C4-2B (cell line): Measurements from ENCODE around the gene DCLK1.

Source experiments
- ZFX ChIP-seq: fragments of 450-650 bp; IDR thresholded peaks from 2 replicates; pipeline ENCODE4 v1.6.1; 2017
- TF ChIP-seq, protein P1 (sequence below): fragments of 450-650 bp; conservative IDR thresholded peaks from 2 replicates; pipeline ENCODE4 v1.5.1; 2017; ENCODE audit warnings: mild to moderate bottlenecking

DNA sequence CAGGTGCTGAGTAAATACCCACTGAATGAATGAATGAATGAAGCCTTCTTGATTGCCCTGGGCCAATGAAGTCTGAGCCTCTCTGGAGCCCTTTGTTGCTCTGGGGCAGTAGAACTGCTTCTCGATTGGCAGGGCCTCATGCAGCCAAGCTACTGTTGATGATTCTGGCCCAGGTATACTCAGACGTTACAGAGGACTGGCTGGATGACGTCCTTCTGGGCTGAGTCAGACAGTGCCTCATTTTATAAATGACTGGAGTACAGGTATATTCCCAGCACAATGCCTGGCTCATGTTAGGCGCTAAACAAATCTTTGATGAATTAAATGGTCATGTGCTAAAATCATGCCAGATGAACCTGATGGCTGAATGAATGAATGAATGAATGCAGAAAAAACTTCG is 410.9 kb downstream of the DCLK1 start:
- TF ChIP-seq, protein P1, sequence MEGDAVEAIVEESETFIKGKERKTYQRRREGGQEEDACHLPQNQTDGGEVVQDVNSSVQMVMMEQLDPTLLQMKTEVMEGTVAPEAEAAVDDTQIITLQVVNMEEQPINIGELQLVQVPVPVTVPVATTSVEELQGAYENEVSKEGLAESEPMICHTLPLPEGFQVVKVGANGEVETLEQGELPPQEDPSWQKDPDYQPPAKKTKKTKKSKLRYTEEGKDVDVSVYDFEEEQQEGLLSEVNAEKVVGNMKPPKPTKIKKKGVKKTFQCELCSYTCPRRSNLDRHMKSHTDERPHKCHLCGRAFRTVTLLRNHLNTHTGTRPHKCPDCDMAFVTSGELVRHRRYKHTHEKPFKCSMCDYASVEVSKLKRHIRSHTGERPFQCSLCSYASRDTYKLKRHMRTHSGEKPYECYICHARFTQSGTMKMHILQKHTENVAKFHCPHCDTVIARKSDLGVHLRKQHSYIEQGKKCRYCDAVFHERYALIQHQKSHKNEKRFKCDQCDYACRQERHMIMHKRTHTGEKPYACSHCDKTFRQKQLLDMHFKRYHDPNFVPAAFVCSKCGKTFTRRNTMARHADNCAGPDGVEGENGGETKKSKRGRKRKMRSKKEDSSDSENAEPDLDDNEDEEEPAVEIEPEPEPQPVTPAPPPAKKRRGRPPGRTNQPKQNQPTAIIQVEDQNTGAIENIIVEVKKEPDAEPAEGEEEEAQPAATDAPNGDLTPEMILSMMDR = no peak
- no peak for TF ChIP-seq ZFX
